Neural progenitor cell (in vitro differentiated cells): ENCODE results near the gene FSTL4. TPM values are rescaled to one million over a fixed set of nuclear protein-coding genes. Genes with fewer than 3 reads are reported as not detected.

Experiments
- DNase-seq: peaks from one replicate; pipeline ENCODE4 v3.0.0-alpha.2; 2016; ENCODE audit warnings: low spot score
- H2AFZ ChIP-seq: fragments of 200-600 bp; sonication (generic); replicated peaks from 2 replicates; pipeline ENCODE4 v1.6.1; 2016; ENCODE audit warnings: antibody characterized with exemption
- H3F3A ChIP-seq: fragments of 200-600 bp; sonication (generic); 2 replicates; pipeline ENCODE4 v1.6.1; 2016; ENCODE audit warnings: antibody characterized with exemption, low read depth
- H3K27ac ChIP-seq: fragments of 200-600 bp; sonication (generic); 2 replicates; pipeline ENCODE4 v1.5.1; 2016; ENCODE audit warnings: mild to moderate bottlenecking
- H3K27me3 ChIP-seq: fragments of 200-600 bp; sonication (generic); 2 replicates; pipeline ENCODE4 v1.6.1; 2016; ENCODE audit warnings: mild to moderate bottlenecking, moderate library complexity
- H3K36me3 ChIP-seq: fragments of 200-600 bp; sonication (generic); 2 replicates; pipeline ENCODE4 v1.5.1; 2016
- H3K4me1 ChIP-seq: fragments of 200-600 bp; sonication (generic); 2 replicates; pipeline ENCODE4 v1.6.1; 2016; ENCODE audit warnings: mixed run types
- H3K4me2 ChIP-seq: fragments of 200-600 bp; sonication (generic); 2 replicates; pipeline ENCODE4 v1.6.1; 2016
- H3K4me3 ChIP-seq: fragments of 200-600 bp; sonication (generic); 2 replicates; pipeline ENCODE4 v1.5.1; 2016
- H3K79me2 ChIP-seq: fragments of 200-600 bp; sonication (generic); 2 replicates; pipeline ENCODE4 v1.6.1; 2016; ENCODE audit warnings: low read depth
- H3K9ac ChIP-seq: fragments of 200-600 bp; sonication (generic); 2 replicates; pipeline ENCODE4 v1.6.1; 2016
- H3K9me3 ChIP-seq: fragments of 200-600 bp; sonication (generic); 2 replicates; pipeline ENCODE4 v1.5.1; 2016; ENCODE audit warnings: low read depth
- H4K20me1 ChIP-seq: fragments of 200-600 bp; sonication (generic); 2 replicates; pipeline ENCODE4 v1.6.1; 2016; ENCODE audit warnings: low read depth
- H3K27ac Mint-ChIP-seq: 3 replicates; pipeline ENCODE4 v1.8.0; 2021; ENCODE audit warnings: mixed read lengths
- H3K27me3 Mint-ChIP-seq: 2 replicates; pipeline ENCODE4 v1.8.0; 2022; ENCODE audit warnings: low read depth, mild to moderate bottlenecking, inconsistent platforms, moderate library complexity, mixed read lengths; ENCODE audit not compliant: insufficient read depth
- H3K36me3 Mint-ChIP-seq: 3 replicates; pipeline ENCODE4 v1.8.0; 2021; ENCODE audit warnings: mixed read lengths
- H3K4me1 Mint-ChIP-seq: 3 replicates; pipeline ENCODE4 v1.8.0; 2021; ENCODE audit warnings: mixed read lengths
- H3K4me3 Mint-ChIP-seq: 3 replicates; pipeline ENCODE4 v1.8.0; 2021; ENCODE audit warnings: mild to moderate bottlenecking, moderate library complexity, mixed read lengths
- H3K9me3 Mint-ChIP-seq: 3 replicates; pipeline ENCODE4 v1.8.0; 2020; ENCODE audit warnings: mixed read lengths
- EZH2 ChIP-seq: fragments of 200-600 bp; sonication (generic); IDR thresholded peaks from 2 replicates; pipeline ENCODE4 v1.6.1; 2017; ENCODE audit warnings: antibody characterized with exemption, mild to moderate bottlenecking, moderate library complexity
- EZH2phosphoT487 ChIP-seq: fragments of 200-600 bp; sonication (generic); IDR thresholded peaks from 2 replicates; pipeline ENCODE4 v1.6.1; 2017; ENCODE audit warnings: antibody characterized with exemption
- total RNA-seq: library from RNA; depleted of rRNA; stranded (reverse); fragments of >200 nt; gene quantifications from 2 replicates; pipeline ENCODE4 v1.2.3, GENCODE V29; 2015; ENCODE audit warnings: low replicate concordance
- TF ChIP-seq, protein P1 (sequence below): fragments of 200-600 bp; sonication (generic); IDR thresholded peaks from 2 replicates; pipeline ENCODE4 v1.5.1; 2017; ENCODE audit warnings: antibody characterized with exemption, mild to moderate bottlenecking

FSTL4 gene
- total RNA-seq, 1 donor from 2014 or later = 0.95 TPM

DNA sequence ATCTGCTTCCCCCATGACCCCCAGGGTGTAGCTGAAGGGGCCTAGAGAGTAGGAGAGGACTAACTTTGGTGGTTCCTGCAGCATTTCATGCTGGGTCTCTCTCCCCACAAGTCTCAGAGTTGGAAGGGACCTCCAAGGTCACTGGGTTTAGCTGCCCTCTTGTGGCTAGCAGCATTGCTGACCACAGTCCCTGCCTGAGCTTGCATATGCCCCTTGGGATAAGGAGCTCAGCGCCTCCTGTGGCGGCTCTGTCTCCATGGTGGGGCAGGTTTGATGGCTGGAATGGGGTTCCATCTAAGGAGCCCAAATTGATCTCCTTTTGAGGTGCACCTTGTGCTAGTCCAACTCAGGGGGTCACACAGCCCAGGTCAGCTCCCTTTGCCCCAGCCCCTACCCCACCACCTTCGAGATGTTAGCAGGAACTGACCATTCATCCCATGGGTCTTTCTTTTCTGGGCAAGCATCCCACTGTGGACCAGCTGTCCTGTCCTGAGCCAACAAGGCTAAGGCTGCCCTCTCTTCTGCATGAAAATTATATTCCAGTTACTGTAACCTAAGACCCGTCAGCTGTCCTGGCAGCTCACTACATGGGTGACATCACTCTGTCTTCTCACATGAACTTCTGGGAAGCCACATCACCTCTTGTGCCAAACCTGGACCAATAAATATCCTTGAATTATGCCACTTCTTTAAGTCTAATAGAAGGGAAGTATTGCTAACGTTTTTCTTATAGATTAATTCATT lies 364.3 kb downstream of the FSTL4 start:
- Histone ChIP-seq H3K4me3 (no peak overlapping the region), H3K4me1 (peaks cover 8% of the 10 kb centered on the region), H3K27ac (no peak overlapping the region), H4K20me1 (no peaks in the 10 kb centered on the region), H3K36me3 (no peaks in the 10 kb centered on the region), H3K4me2 (no peak overlapping the region), H3K79me2 (no peaks in the 10 kb centered on the region), H3K9me3 (no peaks in the 10 kb centered on the region), H3K9ac (no peak overlapping the region), H3F3A (no peaks in the 10 kb centered on the region), H3K27me3 (no peaks in the 10 kb centered on the region), H2AFZ (no peak overlapping the region)
- H3K4me1 Mint-ChIP-seq = peaks cover 29% of the 10 kb centered on the region
- no peak overlapping the region for H3K4me3 Mint-ChIP-seq
- no peaks in the 10 kb centered on the region for H3K36me3 Mint-ChIP-seq
- no peaks in the 10 kb centered on the region for H3K9me3 Mint-ChIP-seq
- peaks cover 7% of the 10 kb centered on the region for H3K27me3 Mint-ChIP-seq
- H3K27ac Mint-ChIP-seq = no peak overlapping the region
- peak; percentile 87 for DNase-seq
- no peak for TF ChIP-seq EZH2phosphoT487
- TF ChIP-seq EZH2 = no peak
- TF ChIP-seq, protein P1, sequence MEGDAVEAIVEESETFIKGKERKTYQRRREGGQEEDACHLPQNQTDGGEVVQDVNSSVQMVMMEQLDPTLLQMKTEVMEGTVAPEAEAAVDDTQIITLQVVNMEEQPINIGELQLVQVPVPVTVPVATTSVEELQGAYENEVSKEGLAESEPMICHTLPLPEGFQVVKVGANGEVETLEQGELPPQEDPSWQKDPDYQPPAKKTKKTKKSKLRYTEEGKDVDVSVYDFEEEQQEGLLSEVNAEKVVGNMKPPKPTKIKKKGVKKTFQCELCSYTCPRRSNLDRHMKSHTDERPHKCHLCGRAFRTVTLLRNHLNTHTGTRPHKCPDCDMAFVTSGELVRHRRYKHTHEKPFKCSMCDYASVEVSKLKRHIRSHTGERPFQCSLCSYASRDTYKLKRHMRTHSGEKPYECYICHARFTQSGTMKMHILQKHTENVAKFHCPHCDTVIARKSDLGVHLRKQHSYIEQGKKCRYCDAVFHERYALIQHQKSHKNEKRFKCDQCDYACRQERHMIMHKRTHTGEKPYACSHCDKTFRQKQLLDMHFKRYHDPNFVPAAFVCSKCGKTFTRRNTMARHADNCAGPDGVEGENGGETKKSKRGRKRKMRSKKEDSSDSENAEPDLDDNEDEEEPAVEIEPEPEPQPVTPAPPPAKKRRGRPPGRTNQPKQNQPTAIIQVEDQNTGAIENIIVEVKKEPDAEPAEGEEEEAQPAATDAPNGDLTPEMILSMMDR = peak; percentile 74

DNA sequence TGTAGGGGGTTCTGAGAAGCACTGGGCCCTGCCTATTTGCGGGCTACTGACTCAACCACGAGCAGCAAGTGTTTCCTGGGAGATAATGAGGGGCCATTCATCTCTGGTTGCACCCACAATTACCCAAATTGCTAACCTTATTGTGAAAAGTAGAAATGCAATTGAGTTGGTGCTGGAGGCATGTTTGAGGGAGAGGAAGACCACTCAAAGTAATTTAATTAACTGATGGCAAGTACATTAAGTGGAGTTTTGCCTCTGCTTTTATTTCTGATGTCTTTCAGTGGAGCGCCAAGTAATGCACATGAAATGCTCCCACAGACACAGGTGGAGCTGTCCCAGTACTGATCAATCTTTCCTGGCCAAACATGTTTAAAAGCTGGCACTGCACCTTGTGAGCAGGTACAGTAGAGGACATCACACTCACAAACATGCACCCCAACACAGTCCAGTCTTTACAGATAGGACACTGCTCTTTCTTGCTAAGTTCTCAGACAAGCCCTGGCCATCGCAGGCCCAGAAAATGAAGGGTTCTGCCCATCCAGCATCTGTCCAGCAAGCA lies 365.1 kb downstream of the FSTL4 start:
- H3K9me3 Mint-ChIP-seq = no peaks in the 10 kb centered on the region

DNA sequence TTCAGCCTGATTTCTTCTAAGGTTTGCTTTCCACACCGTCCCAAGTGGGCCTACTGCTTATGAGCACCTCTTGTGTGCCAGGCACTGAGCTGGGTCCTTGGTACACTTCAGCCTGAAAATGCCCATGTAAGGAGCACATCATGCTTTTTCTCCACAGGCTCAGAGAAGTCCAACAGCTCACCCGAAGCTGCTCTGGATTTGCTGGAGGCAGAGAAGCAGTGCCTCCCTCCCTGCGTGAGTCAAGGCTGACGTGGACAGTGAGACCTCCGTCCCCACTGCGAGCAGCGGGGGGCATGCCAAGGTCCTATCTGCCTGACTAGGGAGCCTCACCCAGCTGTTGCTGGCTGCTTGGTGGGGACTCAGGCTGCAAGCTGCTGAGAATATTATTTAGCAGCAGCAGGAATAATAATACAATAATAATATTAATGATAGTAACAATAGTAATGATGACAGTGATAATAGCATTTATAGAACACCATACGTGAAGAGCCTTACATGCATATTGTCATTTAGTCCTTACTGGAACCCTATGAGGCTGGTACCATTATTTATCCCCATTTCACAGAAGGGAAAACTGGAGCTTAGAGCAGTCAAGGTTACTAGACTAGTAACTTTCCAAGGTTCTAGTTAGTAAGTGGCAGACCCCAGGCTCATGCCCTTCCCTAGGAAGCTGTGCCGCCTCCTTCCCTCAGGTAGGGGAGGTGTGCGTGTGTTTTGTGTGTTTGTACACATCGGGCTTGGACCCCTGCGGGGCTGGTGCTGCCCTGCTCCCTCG lies 365.8 kb downstream of the FSTL4 start:
- no peak overlapping the region for H3K27ac ChIP-seq
- H3K9ac ChIP-seq = no peak overlapping the region

More for the DNA sequence above, 365.1 kb downstream of the FSTL4 start:
- H3K27ac Mint-ChIP-seq = peak overlapping the region; percentile 8
- H3K4me2 ChIP-seq = no peak overlapping the region
- H3K4me3 Mint-ChIP-seq = no peak overlapping the region
- no peaks in the 10 kb centered on the region for H4K20me1 ChIP-seq
- H2AFZ ChIP-seq = no peak overlapping the region
- H3K4me1 ChIP-seq = peaks cover 7% of the 10 kb centered on the region
- no peaks in the 10 kb centered on the region for H3K27me3 ChIP-seq
- H3K79me2 ChIP-seq = no peaks in the 10 kb centered on the region
- no peak overlapping the region for H3K27ac ChIP-seq
- DNase-seq = no peak
- no peaks in the 10 kb centered on the region for H3K36me3 Mint-ChIP-seq
- peaks cover 31% of the 10 kb centered on the region for H3K4me1 Mint-ChIP-seq
- H3K9ac ChIP-seq = no peak overlapping the region
- no peaks in the 10 kb centered on the region for H3K36me3 ChIP-seq
- H3K9me3 ChIP-seq = no peaks in the 10 kb centered on the region
- no peak overlapping the region for H3K4me3 ChIP-seq
- TF ChIP-seq EZH2 (no peak), EZH2phosphoT487 (no peak)
- TF ChIP-seq, protein P1 = no peak
- H3F3A ChIP-seq = no peaks in the 10 kb centered on the region
- peaks cover 5% of the 10 kb centered on the region for H3K27me3 Mint-ChIP-seq

More for the DNA sequence above, 365.8 kb downstream of the FSTL4 start:
- Histone ChIP-seq H3K79me2 (no peaks in the 10 kb centered on the region), H3K4me3 (no peak overlapping the region), H2AFZ (no peak overlapping the region), H3K27me3 (no peaks in the 10 kb centered on the region), H3K36me3 (no peaks in the 10 kb centered on the region), H3K4me1 (peaks cover under 1% of the 10 kb centered on the region), H3F3A (no peaks in the 10 kb centered on the region), H3K4me2 (no peak overlapping the region), H4K20me1 (no peaks in the 10 kb centered on the region), H3K9me3 (no peaks in the 10 kb centered on the region)
- DNase-seq = no peak
- Mint-ChIP-seq H3K27ac (no peak overlapping the region), H3K4me1 (peaks cover 26% of the 10 kb centered on the region), H3K27me3 (peaks cover 5% of the 10 kb centered on the region), H3K9me3 (no peaks in the 10 kb centered on the region), H3K4me3 (no peak overlapping the region), H3K36me3 (no peaks in the 10 kb centered on the region)
- TF ChIP-seq EZH2phosphoT487 (no peak), EZH2 (no peak)
- TF ChIP-seq, protein P1 = no peak
